OCI-LY1 (cell line): ENCODE data around the gene PRM1.
"Not testable (repeated sequence)": the region's sequence is repeated elsewhere in the genome, so short reads cannot be mapped to it uniquely, and the experiment has no call there.

Experiments used
- H2AFZ ChIP-seq: fragments of 200-600 bp; sonication (generic), shearing (Covaris generic); 2 replicates; pipeline ENCODE4 v1.6.0; 2014; ENCODE audit warnings: antibody characterized with exemption, mild to moderate bottlenecking, low read length
- H3F3A ChIP-seq: fragments of 200-600 bp; sonication (generic), shearing (Covaris generic); 2 replicates; pipeline ENCODE4 v1.6.0; 2014; ENCODE audit warnings: mild to moderate bottlenecking, antibody characterized with exemption, low read length, moderate library complexity; ENCODE audit not compliant: insufficient read depth
- H3K27ac ChIP-seq: fragments of 200-600 bp; sonication (generic); 2 replicates; pipeline ENCODE4 v1.5.1; 2014; ENCODE audit warnings: low read length, mixed run types, mild to moderate bottlenecking, low read depth; ENCODE audit not compliant: poor library complexity, severe bottlenecking
- H3K27me3 ChIP-seq: fragments of 200-600 bp; sonication (generic); 2 replicates; pipeline ENCODE4 v1.6.0; 2014; ENCODE audit warnings: antibody characterized with exemption, mild to moderate bottlenecking, low read length, moderate library complexity; ENCODE audit not compliant: insufficient read depth
- H3K36me3 ChIP-seq: fragments of 200-600 bp; sonication (generic); 2 replicates; pipeline ENCODE4 v1.6.1; 2014; ENCODE audit warnings: mild to moderate bottlenecking, antibody characterized with exemption, low read length, moderate library complexity, mixed read lengths; ENCODE audit not compliant: insufficient read depth
- H3K4me1 ChIP-seq: fragments of 200-600 bp; sonication (generic); 2 replicates; pipeline ENCODE4 v1.5.1; 2014; ENCODE audit warnings: mild to moderate bottlenecking, low read length, moderate library complexity; ENCODE audit not compliant: insufficient read depth, severe bottlenecking
- H3K4me2 ChIP-seq: fragments of 200-600 bp; sonication (generic), shearing (Covaris generic); 2 replicates; pipeline ENCODE4 v1.6.1; 2014; ENCODE audit warnings: low read length
- H3K4me3 ChIP-seq: fragments of 200-600 bp; sonication (generic); 2 replicates; pipeline ENCODE4 v1.5.1; 2014; ENCODE audit warnings: low read length, low read depth, mild to moderate bottlenecking, mixed read lengths; ENCODE audit not compliant: poor library complexity, severe bottlenecking
- H3K79me2 ChIP-seq: fragments of 200-600 bp; shearing (Covaris generic); 2 replicates; pipeline ENCODE4 v1.6.1; 2016; ENCODE audit warnings: mixed run types, low read length, mixed read lengths; ENCODE audit not compliant: insufficient read depth
- H3K9ac ChIP-seq: fragments of 200-600 bp; sonication (generic), shearing (Covaris generic); 2 replicates; pipeline ENCODE4 v1.6.1; 2014; ENCODE audit warnings: mild to moderate bottlenecking, low read length, mixed read lengths
- H3K9me2 ChIP-seq: fragments of 200-600 bp; sonication (generic), shearing (Covaris generic); 2 replicates; pipeline ENCODE4 v1.6.1; 2014; ENCODE audit warnings: low read depth, mild to moderate bottlenecking, low read length, mixed read lengths
- H3K9me3 ChIP-seq: fragments of 200-600 bp; shearing (Covaris generic); 2 replicates; pipeline ENCODE4 v1.6.1; 2014; ENCODE audit warnings: low read length, mixed read lengths
- H4K20me1 ChIP-seq: fragments of 200-600 bp; sonication (generic), shearing (Covaris generic); 2 replicates; pipeline ENCODE4 v1.6.0; 2016; ENCODE audit warnings: mild to moderate bottlenecking, low read length; ENCODE audit not compliant: insufficient read depth
- CTCF ChIP-seq: fragments of 200-600 bp; sonication (generic), shearing (Covaris generic); IDR thresholded peaks from 2 replicates; pipeline ENCODE4 v1.5.1; 2017; ENCODE audit warnings: mild to moderate bottlenecking, antibody characterized with exemption, low read length, moderate library complexity, mixed read lengths
- EZH2 ChIP-seq: fragments of 200-600 bp; sonication (generic), shearing (Covaris generic); IDR thresholded peaks from 2 replicates; pipeline ENCODE4 v1.8.0; 2017; ENCODE audit warnings: borderline replicate concordance, mixed run types, mild to moderate bottlenecking, antibody characterized with exemption, low read length, moderate library complexity, mixed read lengths

The PRM1 gene

GRCh38 chr16:11291091-11291703, 10.1 kb upstream of the PRM1 start:
- Histone ChIP-seq H2AFZ (no peak overlapping the region), H3K9ac (no peak overlapping the region), H3K9me3 (no peaks in the 10 kb centered on the region), H3K27me3 (no peaks in the 10 kb centered on the region), H3K27ac (no peak overlapping the region), H3K9me2 (no peaks in the 10 kb centered on the region), H3K36me3 (no peaks in the 10 kb centered on the region), H3K4me2 (no peak overlapping the region), H3K79me2 (no peaks in the 10 kb centered on the region), H3K4me1 (peaks cover 39% of the 10 kb centered on the region), H3F3A (peaks cover 4% of the 10 kb centered on the region), H4K20me1 (no peaks in the 10 kb centered on the region), H3K4me3 (no peak overlapping the region)
- TF ChIP-seq CTCF (no peak), EZH2 (no peak)

DNA sequence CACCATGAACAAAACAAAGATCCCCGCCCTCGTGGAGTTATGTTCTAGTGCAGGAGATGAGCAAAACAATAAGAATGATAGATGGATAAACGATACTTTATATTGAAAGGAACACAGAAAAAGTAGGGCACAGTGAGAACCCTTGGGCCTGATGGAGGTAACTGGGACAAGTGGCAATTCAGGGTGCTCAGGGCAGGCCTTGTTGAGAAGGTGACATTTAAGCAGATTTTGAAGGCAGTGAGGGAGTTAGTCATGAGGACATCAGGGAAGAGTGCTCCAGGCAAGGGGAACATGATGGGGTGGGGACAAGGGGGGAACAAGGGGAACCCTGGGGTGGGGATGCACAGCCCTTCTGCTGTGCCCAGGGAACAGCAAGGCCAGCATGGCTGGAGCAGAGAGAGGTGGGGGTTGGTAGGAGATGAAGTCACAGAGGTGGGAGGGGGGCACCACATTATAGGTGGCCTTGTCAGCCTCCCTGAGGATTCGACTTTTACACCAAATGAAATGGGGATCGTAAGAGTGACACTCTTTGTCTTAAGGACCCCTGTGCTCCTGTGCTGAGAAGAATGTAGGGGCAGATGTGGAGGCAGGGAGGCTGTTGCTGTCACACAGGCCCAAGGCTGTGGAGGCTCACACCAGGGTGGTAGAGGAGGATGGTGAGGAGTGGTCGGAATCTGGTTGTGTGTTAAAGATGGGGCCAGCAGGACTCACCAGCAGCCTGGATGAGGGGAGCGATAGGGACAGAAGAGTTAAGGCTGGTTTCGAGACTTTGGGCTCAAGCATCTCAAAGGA, 9.2 kb upstream of the PRM1 start:
- Histone ChIP-seq H3K4me1 (peaks cover 30% of the 10 kb centered on the region), H3F3A (peaks cover 4% of the 10 kb centered on the region), H3K9ac (no peak overlapping the region), H3K36me3 (no peaks in the 10 kb centered on the region), H4K20me1 (no peaks in the 10 kb centered on the region), H3K79me2 (no peaks in the 10 kb centered on the region), H3K4me3 (no peak overlapping the region), H3K27ac (no peak overlapping the region), H3K9me3 (no peaks in the 10 kb centered on the region), H3K4me2 (no peak overlapping the region), H2AFZ (no peak overlapping the region), H3K27me3 (no peaks in the 10 kb centered on the region), H3K9me2 (no peaks in the 10 kb centered on the region)
- no peak for TF ChIP-seq CTCF
- no peak for TF ChIP-seq EZH2

GRCh38 chr16:11289696-11290095, 8.6 kb upstream of the PRM1 start:
- H3K9me2 ChIP-seq, H3K4me3 ChIP-seq, H2AFZ ChIP-seq, H3K9ac ChIP-seq, H3K27me3 ChIP-seq, H3K79me2 ChIP-seq, H3K4me2 ChIP-seq, H3K36me3 ChIP-seq, H3F3A ChIP-seq, H3K27ac ChIP-seq, H4K20me1 ChIP-seq, H3K9me3 ChIP-seq: not testable (repeated sequence)
- H3K4me1 ChIP-seq = peaks cover 24% of the 10 kb centered on the region
